K562 (cell line): ENCODE results near the gene APLP1. TPM values are rescaled to one million over a fixed set of nuclear protein-coding genes. Genes with fewer than 3 reads are reported as not detected.

ENCODE experiments used
- CLOCK ChIP-seq: fragments of 250-450 bp; sonication (Bioruptor Pico); IDR thresholded peaks from 2 replicates; pipeline ENCODE4 v1.4.0; 2020; ENCODE audit warnings: mild to moderate bottlenecking, moderate library complexity, borderline replicate concordance
- HMG20A ChIP-seq: fragments of 450-650 bp; formaldehyde crosslinking; conservative IDR thresholded peaks from 2 replicates; pipeline ENCODE4 v1.4.0; 2020; ENCODE audit warnings: mild to moderate bottlenecking, mixed read lengths
- MEF2D ChIP-seq: conservative IDR thresholded peaks from 2 replicates; pipeline ENCODE4 v1.6.1; 2016; ENCODE audit warnings: low read depth, missing genetic modification characterization, missing compliant biosample characterization
- PRDM10 ChIP-seq: fragments of 450-650 bp; IDR thresholded peaks from 2 replicates; pipeline ENCODE4 v1.6.1; 2018; ENCODE audit not compliant: partially characterized antibody
- PTBP1 ChIP-seq: fragments of 200-400 bp; formaldehyde crosslinking; IDR thresholded peaks from 2 replicates; pipeline ENCODE4 v1.6.1; 2017; ENCODE audit warnings: low read depth, low read length
- RBBP5 ChIP-seq: fragments of 200-600 bp; sonication (generic); IDR thresholded peaks from 2 replicates; pipeline ENCODE4 v1.6.1; 2012; ENCODE audit warnings: borderline replicate concordance, mild to moderate bottlenecking, low read length, control low read depth, inconsistent platforms; ENCODE audit not compliant: insufficient read depth, poor library complexity, severe bottlenecking
- RERE ChIP-seq: sonication (generic); formaldehyde crosslinking; IDR thresholded peaks from 2 replicates; pipeline ENCODE4 v1.8.0; 2023; ENCODE audit warnings: missing genetic modification reagents, mild to moderate bottlenecking, borderline replicate concordance
- SMAD1 ChIP-seq: fragments of 150-350 bp; IDR thresholded peaks from 2 replicates; pipeline ENCODE4 v1.6.1; 2014; ENCODE audit warnings: low read length, low read depth; ENCODE audit not compliant: partially characterized antibody
- TRIM25 ChIP-seq: fragments of 450-650 bp; IDR thresholded peaks from 2 replicates; pipeline ENCODE4 v1.7.0; 2016; ENCODE audit warnings: borderline replicate concordance
- XRCC3 ChIP-seq: fragments of 450-650 bp; IDR thresholded peaks from 2 replicates; pipeline ENCODE4 v1.6.1; 2017; ENCODE audit warnings: mild to moderate bottlenecking, moderate library complexity
- ZNF444 ChIP-seq: fragments of 250-450 bp; sonication (Bioruptor Pico); IDR thresholded peaks from 2 replicates; pipeline ENCODE4 v1.4.0; 2020; ENCODE audit warnings: mild to moderate bottlenecking, moderate library complexity
- polyA plus RNA-seq, 8 experiments: library from polyadenylated mRNA; depleted of rRNA in 4 of 8; stranded (reverse) in 5 of 8; unstranded in 3 of 8; fragments of >200 nt; fragmentation: Nextera tagmentation in 2 of 8; fragmentation: Illumina TruSeq in 1 of 8; extraction: Ambion mirVana in 2 of 8; extraction: Trizol in 1 of 8; gene quantifications; 2 replicates each; pipeline versions ENCODE4 v1.2.1 to v1.2.3, GENCODE V29; 2011 to 2014; ENCODE audit warnings: inconsistent platforms in 1 of 8, missing spikeins in 1 of 8
- total RNA-seq, 7 experiments: library from RNA; depleted of rRNA in 6 of 7; stranded (reverse); fragments of >200 nt in 6 of 7; fragmentation: Illumina TruSeq in 2 of 7; extraction: Trizol in 2 of 7; gene quantifications; 2 replicates each; pipeline versions ENCODE4 v1.2.1 to v1.2.3, GENCODE V29; 2011 to 2021; ENCODE audit warnings: low replicate concordance in 1 of 7

Gene APLP1
- total and polyA plus RNA-seq, 9 of the 15 experiments (the other 6 are each of a cell fraction or from before 2014, with no cell fraction given) = 0.69 to 9.9 (median 4.7) TPM

- no peak for TF ChIP-seq PRDM10
- TF ChIP-seq PTBP1 = no peak
- no peak for TF ChIP-seq SMAD1
- TF ChIP-seq HMG20A (CRISPR knock-in tag) = no peak
- TF ChIP-seq XRCC3 = no peak
- no peak for TF ChIP-seq ZNF444 (CRISPR knock-in tag)
- no peak for TF ChIP-seq MEF2D (tag)
- TF ChIP-seq RERE (CRISPR knock-in tag) = no peak
- TF ChIP-seq RBBP5 = no peak
- TF ChIP-seq TRIM25 = no peak
- no peak for TF ChIP-seq CLOCK
These were observed 22.9 kb upstream of the APLP1 start (continued) for GRCh38 chr19:35845215-35846037.
